ENCODE results near the gene MBLAC1.

DNA sequence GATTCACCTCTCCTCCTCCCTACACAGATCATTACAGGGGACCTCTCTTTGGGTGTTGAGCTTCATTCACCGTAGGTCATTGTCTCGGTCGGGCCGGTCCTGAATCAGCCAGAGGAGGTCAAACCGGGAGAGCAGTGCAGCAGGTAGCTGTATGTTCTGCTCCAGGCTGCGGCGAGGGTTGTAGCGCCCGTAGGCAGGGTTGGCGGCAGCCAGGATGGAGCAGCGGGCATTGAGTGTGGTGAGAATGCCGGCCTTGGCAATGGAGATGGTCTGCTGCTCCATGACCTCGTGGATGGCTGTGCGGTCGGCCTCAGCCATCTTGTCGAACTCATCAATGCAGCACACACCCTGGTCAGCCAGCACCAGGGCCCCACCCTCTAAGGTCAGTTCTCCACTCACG lies 31.1 kb upstream of the MBLAC1 start:
- no peak for TF ChIP-seq POLR2A (IDR thresholded peaks at IDR 0.05)
- TF ChIP-seq, protein P1, sequence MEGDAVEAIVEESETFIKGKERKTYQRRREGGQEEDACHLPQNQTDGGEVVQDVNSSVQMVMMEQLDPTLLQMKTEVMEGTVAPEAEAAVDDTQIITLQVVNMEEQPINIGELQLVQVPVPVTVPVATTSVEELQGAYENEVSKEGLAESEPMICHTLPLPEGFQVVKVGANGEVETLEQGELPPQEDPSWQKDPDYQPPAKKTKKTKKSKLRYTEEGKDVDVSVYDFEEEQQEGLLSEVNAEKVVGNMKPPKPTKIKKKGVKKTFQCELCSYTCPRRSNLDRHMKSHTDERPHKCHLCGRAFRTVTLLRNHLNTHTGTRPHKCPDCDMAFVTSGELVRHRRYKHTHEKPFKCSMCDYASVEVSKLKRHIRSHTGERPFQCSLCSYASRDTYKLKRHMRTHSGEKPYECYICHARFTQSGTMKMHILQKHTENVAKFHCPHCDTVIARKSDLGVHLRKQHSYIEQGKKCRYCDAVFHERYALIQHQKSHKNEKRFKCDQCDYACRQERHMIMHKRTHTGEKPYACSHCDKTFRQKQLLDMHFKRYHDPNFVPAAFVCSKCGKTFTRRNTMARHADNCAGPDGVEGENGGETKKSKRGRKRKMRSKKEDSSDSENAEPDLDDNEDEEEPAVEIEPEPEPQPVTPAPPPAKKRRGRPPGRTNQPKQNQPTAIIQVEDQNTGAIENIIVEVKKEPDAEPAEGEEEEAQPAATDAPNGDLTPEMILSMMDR (IDR thresholded peaks at IDR 0.05): no peak
- no peak for TF ChIP-seq POLR2AphosphoS5 (IDR thresholded peaks at IDR 0.05)
- TF ChIP-seq EP300 (IDR thresholded peaks at IDR 0.05): no peak
